Dermis blood vessel endothelial cell (primary cell): Measurements from ENCODE around the gene CSMD2. TPM values are rescaled to one million over a fixed set of nuclear protein-coding genes. Genes with fewer than 3 reads are reported as not detected.

ENCODE experiments used
- DNase-seq: peaks from one replicate; pipeline ENCODE4 v3.0.0; 2010
- total RNA-seq: library from RNA; depleted of rRNA; stranded (reverse); fragments of >200 nt; gene quantifications from 2 replicates; pipeline ENCODE4 v1.2.3, GENCODE V29; 2014

CSMD2 gene
- total RNA-seq, 1 donor from 2014 or later, result under 0.01 TPM

DNA sequence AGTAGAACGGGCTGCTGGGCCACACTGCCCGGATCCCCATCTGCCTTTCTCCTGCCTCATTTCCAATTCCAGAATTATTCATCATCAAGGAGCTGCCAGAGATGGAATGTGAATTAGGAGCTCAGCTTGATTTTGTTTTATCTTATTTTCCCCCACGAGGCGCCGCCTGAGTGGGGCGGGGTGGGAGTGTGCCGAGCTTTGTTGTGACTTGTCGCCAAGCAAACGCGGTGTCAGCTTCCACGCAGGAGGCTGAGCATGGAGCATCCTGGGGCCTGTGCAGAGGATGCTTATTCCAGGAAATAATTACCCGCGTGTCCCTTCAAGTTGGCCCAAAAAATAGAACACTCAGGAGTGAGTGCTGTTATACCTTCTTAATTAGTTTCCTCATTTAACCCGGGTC is 209.9 kb downstream of the CSMD2 start:
- DNase-seq, result no peak

- no peak for DNase-seq
Observed at GRCh38 chr1:33949570-33949969, 215.5 kb downstream of the CSMD2 start.

DNA sequence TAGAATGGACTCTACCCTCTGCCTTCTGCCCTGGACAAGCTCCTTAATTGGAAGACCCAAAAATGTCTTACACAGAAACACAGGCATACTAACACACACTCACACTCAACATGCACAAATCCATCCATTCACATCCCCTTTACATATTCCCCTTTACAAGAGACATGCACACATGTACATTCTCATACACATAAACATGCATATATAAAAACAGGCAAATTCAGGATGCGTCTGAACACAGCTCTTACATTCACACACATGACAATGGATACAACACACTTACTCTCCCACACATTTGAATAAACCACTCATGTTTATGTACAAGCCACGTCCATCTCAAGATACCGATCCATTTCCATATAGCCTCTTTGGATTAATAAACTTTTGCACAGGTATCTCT is 216.7 kb downstream of the CSMD2 start:
- DNase-seq, result no peak

DNA sequence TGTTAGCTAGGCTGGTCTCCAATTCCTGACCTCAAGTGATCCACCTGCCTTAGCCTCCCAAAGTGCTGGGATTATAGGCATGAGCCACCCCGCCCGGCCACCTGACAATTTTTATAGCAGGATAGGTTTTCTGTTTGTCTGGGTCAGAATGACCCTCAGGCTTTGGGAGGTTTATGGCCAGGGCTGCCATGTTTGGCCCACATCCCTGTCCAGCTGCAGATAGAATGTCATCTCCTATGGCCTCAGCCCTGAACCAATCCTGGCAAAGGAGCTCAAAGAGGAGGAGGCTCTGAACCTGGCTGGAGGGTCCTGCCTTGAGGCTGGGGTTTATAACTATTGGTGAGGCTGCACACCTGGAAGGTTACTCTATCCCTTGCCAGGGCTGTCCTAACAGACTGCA is 218.2 kb downstream of the CSMD2 start:
- no peak for DNase-seq

DNA sequence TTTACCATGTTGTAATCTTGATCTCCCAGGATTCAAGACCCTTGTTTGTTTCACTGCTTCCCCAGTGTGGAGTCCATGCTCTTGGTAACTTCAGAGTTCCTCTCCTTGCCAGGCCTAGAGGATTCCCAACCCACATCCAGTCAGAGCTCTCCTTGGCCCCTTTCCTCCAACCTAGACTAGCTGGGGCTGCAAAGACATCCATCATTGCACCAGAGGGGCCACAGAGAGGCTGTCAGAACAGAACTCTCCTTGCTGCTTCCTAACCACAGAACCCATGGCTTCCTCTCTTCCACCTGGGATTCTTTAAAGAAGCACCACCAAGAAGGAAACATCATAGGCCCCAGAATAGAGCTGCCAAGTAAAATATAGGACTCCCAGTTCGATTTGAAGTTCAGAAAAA is 220.2 kb downstream of the CSMD2 start:
- DNase-seq, result no peak

- no peak for DNase-seq
Observed at GRCh38 chr1:33943978-33944377, 221.1 kb downstream of the CSMD2 start.

DNA sequence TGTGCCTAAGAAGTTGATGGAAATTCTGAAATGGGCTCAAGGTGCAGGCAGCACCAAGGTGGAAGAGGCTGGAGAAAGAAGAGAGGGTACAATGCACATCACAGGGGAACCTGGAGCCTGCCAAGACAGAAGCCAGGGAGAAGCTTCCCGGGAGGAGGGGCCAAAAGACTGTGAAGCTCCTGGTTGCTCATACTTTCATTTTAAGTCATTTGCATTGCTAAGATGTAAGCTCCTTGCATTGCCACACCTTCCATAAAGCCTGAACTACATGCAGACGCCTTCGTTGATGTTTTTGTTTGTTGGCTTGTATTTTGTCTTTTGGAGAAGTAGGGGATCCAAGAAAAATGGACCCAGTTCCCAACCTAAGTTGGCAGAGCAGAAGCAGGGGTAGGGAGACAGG is 232.2 kb downstream of the CSMD2 start:
- no peak for DNase-seq

DNA sequence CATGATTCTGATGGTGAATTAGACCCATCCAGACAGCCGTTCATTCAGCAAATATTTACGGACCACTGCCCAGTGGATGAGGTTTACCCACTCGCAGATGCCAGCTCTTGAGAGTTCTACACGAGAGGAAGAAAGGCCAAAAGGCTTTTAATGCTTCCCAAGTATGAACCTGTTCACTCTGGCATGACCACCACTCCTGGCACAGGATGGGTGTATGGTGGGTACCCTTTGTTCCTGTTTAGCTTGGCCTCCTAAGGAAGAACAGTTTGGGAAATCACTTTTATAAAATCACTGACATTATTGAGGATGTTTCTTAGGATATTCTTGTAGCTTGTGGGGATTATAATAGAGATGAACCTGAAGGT is 233.9 kb downstream of the CSMD2 start:
- no peak for DNase-seq

GRCh38 chr1:33930346-33931110 is 234.5 kb downstream of the CSMD2 start:
- no peak for DNase-seq

DNA sequence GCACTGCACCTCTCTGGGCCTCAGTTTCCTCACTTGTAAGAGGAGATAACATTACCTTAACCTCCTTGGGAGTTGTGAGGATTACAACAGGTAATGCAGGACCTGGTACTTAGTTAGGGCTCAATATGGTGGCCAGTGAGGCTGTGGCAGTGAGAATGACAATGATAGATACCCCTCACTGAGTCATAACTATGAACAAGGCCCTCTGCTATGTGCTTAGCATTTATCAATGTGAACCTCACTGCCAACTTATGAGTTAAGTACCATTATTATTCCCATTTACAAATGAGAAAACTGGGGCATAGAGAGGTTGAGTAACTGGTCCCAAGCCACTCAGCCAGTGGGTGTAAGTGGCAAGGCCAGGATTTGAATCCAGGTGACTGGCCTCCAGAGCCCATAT is 236.8 kb downstream of the CSMD2 start:
- DNase-seq, result no peak

DNA sequence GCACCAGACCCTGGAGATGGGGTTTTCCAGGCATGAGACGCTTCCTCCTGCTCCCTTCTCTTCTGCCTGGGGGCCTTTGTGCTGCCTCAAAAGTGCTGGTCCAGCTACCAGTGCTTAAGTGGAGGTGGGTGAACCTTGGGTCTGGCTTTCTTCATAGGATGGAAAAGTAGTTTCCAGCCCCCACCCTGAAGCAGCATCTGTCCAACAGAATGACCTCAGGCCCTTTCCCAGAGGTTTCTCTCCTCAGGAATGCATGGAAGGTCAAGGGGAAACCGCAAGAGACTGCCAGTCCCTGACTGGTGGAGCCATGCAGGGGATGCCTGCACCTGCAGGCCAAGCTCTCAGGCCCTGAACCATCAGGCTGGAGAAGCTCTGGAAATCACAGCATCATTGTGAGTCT is 237.3 kb downstream of the CSMD2 start:
- DNase-seq, result no peak

DNA sequence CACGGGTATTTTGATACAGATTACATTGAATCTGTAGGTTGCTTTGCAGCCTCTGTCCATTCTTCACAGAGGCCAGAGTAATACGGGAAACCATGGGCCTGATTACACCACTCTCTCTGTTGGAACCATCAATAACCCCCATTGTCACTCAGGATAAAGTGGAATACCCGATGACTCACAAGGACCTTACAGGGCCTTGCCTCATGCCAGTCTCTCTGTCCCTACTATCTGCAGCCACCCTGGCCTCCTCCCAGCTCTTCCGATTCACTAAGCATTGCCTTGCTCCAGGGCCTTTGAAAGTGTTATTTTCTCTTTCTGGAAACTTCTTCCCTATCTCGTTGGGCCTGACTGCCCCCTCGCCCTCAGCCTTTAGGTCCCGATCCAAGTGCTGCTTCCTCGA is 239.4 kb downstream of the CSMD2 start:
- no peak for DNase-seq

DNA sequence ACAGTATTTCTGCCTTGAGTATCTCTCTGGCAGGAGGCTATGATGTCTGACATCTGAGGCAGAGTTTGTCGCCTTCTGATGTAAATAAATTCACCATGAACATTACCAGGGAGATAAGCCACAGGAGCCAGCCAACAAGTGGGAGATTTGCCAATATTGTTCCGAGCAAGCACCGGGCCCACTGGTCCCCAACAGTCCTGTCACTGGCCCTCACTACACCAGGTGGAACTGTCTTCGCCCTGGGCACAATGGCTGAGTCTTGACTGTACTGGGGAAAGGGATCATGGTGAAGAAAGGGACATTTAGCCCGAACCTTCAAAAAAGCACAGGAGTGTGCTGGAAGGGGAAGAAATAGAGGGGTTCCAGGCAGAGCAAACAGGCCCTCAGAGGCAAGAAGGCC is 243.7 kb downstream of the CSMD2 start:
- DNase-seq, result no peak

DNA sequence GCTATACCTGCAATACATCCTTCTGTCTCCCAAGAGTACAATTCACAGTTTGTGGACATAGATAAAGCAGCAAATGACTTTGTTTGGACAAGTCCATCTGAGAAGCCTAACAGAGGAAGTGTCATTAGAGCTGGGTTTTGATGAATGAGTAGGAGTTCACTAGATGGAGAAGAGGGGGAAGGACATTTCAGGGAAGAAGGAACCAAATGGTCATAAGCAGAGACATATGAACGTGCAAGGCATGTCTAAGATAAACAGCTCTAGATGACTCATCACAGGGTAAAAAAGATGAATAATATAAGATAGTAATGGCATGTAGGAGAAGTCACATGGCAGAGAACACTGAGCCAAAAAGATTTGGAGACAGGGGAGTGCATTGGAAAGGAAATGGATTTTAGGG is 246.7 kb downstream of the CSMD2 start:
- DNase-seq, result no peak

- no peak for DNase-seq
Observed at GRCh38 chr1:33916786-33917185, 248.2 kb downstream of the CSMD2 start.

- no peak for DNase-seq
Observed at GRCh38 chr1:33914531-33914930, 250.5 kb downstream of the CSMD2 start.

DNA sequence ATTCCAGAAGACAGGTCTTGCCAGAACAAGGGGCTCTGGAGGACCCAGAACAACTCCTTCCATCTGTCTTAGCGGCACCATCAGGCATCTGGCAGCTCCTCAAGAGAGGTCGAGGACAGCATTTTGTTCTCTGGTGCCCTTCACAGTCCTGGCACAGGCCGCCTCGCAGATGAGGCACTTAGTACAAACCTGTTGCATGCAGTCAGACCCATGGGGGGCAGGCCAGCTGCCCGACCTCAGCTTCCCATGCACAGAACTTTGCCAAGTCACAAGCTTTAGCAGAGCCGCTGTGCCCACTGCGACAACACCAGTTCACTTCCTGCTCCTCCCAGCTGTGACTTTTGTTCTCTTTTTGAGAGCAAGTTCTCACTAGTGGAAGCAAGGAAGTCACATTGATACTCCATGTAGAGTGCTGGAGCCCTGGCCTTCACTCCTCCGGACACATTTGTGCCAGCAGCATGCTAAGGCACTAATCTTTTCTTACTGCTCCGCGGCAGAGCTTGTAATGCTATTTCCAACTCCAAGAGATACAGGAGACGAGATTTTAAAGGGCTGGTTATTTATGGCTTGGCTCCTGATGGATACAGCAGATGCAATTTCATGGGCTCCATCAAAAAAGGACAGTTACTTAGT is 256.6 kb downstream of the CSMD2 start:
- DNase-seq, result no peak

DNA sequence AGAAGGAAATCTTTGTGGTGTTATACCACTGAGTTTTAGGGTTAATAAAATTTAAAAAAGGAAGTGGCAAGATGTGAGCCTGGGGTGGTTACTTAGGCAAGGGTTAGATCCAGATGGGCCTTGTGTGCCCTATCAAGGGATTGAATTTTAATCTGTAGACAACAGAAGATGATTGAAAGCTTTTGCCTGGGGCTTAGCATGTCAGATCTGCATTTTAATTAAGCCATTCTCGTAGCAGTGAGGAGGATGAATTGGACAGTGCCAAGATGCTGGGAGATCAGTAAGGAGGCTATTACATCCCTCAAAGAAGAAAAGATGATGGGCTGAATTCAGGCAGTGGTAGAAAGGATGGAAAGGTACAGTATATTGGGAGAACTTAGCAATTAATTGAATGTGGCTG is 258.9 kb downstream of the CSMD2 start:
- no peak for DNase-seq

- no peak for DNase-seq
Observed at GRCh38 chr1:33905241-33905640, 259.8 kb downstream of the CSMD2 start.

DNA sequence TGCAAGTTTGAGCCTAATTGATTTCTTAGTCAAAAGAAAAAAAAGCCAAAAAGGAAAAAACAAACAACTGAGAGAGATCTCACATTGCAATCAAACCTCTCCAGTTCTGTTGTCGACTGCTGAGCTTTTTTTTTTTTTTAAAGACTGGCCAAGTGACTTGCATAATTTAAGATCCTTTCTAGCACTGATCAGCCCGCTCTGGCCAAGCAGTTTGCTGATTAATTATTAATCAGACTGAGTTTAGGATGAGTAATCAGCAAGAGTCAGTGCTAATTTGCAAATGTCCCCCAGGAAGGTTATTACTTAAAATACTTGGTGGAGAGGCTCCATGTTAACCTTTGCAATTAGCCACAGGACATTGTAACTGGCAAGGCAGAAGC is 261.8 kb downstream of the CSMD2 start:
- DNase-seq, result no peak

GRCh38 chr1:33902486-33903209 is 262.4 kb downstream of the CSMD2 start:
- no peak for DNase-seq

- DNase-seq, result no peak
Observed at GRCh38 chr1:33899746-33900145, 265.3 kb downstream of the CSMD2 start.

GRCh38 chr1:33898881-33899280 is 266.1 kb downstream of the CSMD2 start:
- no peak for DNase-seq

DNA sequence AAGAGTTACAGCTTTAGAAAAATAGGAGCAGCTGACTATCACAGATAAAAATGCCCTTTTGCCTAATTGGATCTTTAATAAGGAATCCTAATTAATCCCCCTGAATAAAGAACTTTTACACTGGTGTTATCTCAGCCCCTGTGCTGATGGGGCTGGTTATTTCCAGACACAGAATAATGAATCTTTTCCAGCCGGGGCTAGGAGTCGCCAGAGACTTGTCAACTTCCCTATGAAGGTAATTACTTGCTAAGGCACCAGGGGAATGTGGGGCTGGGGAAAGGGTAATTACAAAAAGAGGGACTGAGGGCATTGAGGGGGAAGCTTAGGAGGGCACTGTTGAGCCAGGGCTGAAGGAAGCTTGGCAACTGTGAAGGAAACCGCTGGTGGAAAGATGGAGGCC is 266.6 kb downstream of the CSMD2 start:
- DNase-seq, result no peak
